Tibial artery (tissue), 4 donors: ENCODE data around the gene ADTRP.

Experiments used
- DNase-seq, 2 donors: peaks; one replicate each; pipeline ENCODE4 v3.0.0-alpha.2; 2019
- H3K27ac ChIP-seq, 2 donors: fragments of 200-600 bp; sonication (generic) in 1 of 2; 1 replicate in 1 of 2; 2 replicates in 1 of 2; pipeline ENCODE4 v1.5.1; 2018 to 2019; ENCODE audit warnings: mild to moderate bottlenecking in 1 of 2
- H3K27me3 ChIP-seq, 2 donors: fragments of 200-600 bp; sonication (generic) in 1 of 2; one replicate each; pipeline versions ENCODE4 v1.5.1 to v1.6.0; 2016 to 2019
- H3K36me3 ChIP-seq, 3 donors: fragments of 200-600 bp; sonication (generic) in 2 of 3; one replicate each; pipeline ENCODE4 v1.5.1; 2016 to 2019; ENCODE audit warnings: mild to moderate bottlenecking in 2 of 3
- H3K4me1 ChIP-seq, 4 donors: fragments of 200-600 bp; sonication (generic) in 2 of 4; 1 replicate in 3 of 4; 2 replicates in 1 of 4; pipeline ENCODE4 v1.5.1; 2016 to 2019
- H3K4me3 ChIP-seq, 2 donors: fragments of 200-600 bp; sonication (generic) in 1 of 2; 1 replicate in 1 of 2; 2 replicates in 1 of 2; pipeline ENCODE4 v1.5.1; 2018 to 2019; ENCODE audit warnings: mild to moderate bottlenecking in 2 of 2
- H3K9me3 ChIP-seq, 3 donors: fragments of 200-600 bp; sonication (generic) in 1 of 3; one replicate each; pipeline ENCODE4 v1.5.1; 2016 to 2019
- intact Hi-C: fragments of 100-400 bp; cut with DNase I; formaldehyde crosslinking; loops from one replicate; pipeline ENCODE4 v1.15.0; 2023; ENCODE audit warnings: low total_unique reads
- TF ChIP-seq, protein P1 (sequence below), 2 experiments: fragments of 200-600 bp in 1 of 2; fragments of 450-650 bp in 1 of 2; IDR thresholded peaks; one replicate each; pipeline ENCODE4 v1.5.1; 2017 to 2019; ENCODE audit warnings: antibody characterized with exemption in 2 of 2, mild to moderate bottlenecking in 1 of 2, moderate library complexity in 1 of 2

Gene ADTRP

DNA sequence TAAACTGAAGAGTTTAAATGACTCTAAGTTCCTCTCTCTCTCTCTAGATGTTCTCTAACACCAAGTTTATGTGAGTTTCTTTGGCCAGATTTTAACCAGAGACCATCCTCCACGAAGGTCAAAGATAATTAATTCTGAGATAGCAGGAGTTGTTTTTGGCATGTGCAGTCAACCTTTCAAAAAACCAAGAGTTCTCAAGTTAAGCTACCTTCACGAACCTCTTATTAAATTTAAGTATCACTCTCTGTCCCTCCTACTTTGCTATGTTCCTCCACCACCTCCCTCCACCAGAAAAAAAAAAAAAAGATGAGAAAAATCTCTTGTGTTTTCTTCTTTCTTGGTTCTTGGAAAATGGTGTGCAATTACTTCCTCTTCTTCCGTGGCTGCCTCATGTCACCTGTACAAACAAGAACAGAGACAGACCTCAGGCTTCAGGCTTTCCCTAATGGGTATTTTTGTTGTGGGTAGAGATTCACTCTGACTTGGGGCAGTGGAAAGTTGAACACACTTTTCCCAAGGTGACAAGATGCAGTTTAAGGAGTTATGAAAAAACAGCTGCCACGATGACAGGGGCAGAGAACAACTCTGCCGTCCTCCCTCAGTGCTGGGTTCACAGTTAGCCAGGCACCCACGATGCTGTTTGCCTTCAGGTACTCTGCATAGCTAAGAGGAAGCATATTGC is 64.3 kb downstream of the ADTRP start:
- H3K9me3 ChIP-seq = no peaks in the 10 kb centered on the region
- intact Hi-C loops = loop anchor here (5.0 kb wide), 1 partner anchor 98 kb away; no protein-coding TSS in a partner anchor
- no peak overlapping the region for H3K27ac ChIP-seq
- H3K4me3 ChIP-seq = no peak overlapping the region
- peaks cover 0 to 37% (median 23%) of the 10 kb centered on the region in 4 donors for H3K4me1 ChIP-seq
- H3K36me3 ChIP-seq = no peaks in the 10 kb centered on the region
- H3K27me3 ChIP-seq = no peaks in the 10 kb centered on the region
- no peak for DNase-seq
- TF ChIP-seq, protein P1, sequence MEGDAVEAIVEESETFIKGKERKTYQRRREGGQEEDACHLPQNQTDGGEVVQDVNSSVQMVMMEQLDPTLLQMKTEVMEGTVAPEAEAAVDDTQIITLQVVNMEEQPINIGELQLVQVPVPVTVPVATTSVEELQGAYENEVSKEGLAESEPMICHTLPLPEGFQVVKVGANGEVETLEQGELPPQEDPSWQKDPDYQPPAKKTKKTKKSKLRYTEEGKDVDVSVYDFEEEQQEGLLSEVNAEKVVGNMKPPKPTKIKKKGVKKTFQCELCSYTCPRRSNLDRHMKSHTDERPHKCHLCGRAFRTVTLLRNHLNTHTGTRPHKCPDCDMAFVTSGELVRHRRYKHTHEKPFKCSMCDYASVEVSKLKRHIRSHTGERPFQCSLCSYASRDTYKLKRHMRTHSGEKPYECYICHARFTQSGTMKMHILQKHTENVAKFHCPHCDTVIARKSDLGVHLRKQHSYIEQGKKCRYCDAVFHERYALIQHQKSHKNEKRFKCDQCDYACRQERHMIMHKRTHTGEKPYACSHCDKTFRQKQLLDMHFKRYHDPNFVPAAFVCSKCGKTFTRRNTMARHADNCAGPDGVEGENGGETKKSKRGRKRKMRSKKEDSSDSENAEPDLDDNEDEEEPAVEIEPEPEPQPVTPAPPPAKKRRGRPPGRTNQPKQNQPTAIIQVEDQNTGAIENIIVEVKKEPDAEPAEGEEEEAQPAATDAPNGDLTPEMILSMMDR (IDR thresholded peaks at IDR 0.05) = no peak

DNA sequence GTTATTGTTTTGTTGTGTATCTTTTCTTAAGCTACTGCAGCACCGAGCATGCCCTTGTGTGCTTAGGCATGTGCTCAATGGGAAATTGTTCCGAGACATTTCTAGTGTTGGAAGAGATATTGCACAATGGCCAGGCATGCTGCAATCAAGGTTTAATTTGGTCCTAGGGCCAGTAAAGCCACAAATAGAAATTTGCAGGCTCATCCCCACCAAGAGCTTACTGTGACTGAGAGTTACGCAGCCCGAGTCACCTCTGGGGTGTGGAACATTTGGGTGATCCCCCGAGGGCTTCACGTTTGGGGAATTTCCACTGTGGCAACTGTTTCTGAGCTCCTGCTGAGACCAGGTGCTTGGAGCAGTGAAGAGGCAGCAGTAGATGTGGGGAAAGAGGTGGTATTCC is 65.8 kb downstream of the ADTRP start:
- Histone ChIP-seq H3K36me3 (no peaks in the 10 kb centered on the region), H3K4me3 (no peak overlapping the region), H3K27me3 (no peaks in the 10 kb centered on the region), H3K9me3 (no peaks in the 10 kb centered on the region), H3K4me1 (peaks cover 0 to 37% (median 23%) of the 10 kb centered on the region in 4 donors), H3K27ac (peak overlapping the region; percentile 31 to 73)
- peak; percentile 50 to 73 for DNase-seq
- intact Hi-C loops = loop anchor here (5.0 kb wide), 1 partner anchor 100 kb away; no protein-coding TSS in a partner anchor
- TF ChIP-seq, protein P1 (IDR thresholded peaks at IDR 0.05) = no peak

DNA sequence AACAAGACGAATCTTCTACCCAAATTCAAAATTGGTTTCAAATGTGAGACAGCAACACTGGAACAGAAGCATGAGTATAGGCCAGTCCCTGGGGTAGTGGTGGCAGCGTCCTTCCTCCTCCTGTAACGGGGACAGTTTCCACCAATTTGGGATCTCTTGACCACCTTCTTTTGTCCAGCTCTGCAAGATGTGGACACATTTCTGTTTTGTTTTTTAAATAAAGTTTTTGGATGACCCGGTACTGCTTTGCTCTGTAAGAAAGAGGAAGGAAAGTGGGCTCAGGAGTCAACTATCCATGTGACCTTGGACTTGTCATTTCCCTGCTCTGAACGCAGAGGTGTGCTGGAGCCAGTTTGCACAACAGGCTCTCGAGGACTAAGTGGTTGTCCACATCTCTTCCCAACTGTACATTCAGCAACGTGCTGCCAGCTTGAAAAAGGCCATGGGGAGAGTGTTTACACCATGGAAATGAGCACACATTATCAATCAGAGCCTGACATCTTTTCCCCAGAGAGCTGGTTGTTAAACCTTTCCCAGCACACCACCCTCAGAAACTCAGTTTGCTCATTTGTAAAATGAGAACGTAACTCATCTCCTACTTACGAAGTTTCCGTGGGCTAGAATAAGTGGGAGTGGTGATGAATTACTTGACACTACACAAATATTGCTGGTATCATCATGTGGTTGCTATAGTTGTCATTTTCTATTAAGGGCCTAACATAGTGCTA is 66.5 kb downstream of the ADTRP start:
- Histone ChIP-seq H3K4me3 (no peak overlapping the region), H3K4me1 (peaks cover 0 to 37% (median 23%) of the 10 kb centered on the region in 4 donors), H3K27ac (peak overlapping the region; percentile 39 to 73), H3K36me3 (no peaks in the 10 kb centered on the region), H3K27me3 (no peaks in the 10 kb centered on the region), H3K9me3 (no peaks in the 10 kb centered on the region)
- intact Hi-C loops = loop anchor here (5.0 kb wide), 1 partner anchor 100 kb away; no protein-coding TSS in a partner anchor
- DNase-seq = no peak
- TF ChIP-seq, protein P1 (IDR thresholded peaks at IDR 0.05) = no peak

DNA sequence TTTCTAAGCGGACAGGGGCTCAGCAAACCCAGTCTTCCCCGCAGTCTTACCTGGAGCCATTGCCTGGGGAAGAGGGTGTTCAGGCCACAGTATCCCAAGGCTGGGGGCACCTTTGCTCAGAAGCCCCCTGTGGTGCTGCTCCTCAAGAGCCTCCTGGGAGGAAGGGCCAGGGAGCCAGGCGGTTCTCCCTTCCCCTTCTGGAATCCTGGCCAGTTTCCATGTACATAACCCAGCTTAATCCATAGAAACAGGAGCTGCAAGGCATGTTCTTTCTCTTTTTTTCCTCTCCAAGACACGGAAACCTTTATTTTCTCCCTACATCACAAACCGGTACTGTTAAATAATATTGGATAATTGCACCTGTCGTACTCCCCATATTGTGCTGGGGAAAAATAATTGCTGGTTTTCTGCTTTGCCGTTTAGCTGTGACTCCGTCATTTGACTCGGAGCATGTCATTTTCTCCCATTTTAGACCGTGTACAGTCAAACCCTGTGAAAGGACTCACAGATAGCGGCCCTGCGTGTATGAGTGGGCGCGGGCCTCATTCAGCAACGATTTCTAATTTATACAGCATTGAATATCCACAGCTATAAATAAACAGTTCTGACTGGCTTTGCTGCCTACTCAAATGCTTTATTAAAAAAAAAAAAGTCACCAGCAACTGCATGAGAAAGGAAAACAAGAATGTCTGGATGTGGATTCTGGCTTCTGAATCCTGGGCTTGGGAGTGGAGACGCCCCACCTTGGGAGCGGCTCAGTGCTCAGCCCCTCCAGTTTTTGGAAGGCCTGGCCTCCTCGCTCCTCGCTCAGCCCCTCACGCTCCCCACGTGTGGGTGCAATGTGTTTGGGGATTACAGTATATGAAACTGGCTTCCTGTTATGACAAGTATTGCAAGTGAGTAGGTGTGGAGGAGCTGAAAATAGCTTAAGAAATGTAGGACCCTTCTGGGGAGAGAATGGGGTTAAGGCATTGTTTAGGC is 67.3 kb downstream of the ADTRP start:
- TF ChIP-seq, protein P1 (IDR thresholded peaks at IDR 0.05) = no peak
- peak overlapping the region in 1 of 2 donors; percentile 1 for H3K4me3 ChIP-seq
- no peaks in the 10 kb centered on the region for H3K9me3 ChIP-seq
- no peaks in the 10 kb centered on the region for H3K36me3 ChIP-seq
- peak overlapping the region; percentile 39 to 73 for H3K27ac ChIP-seq
- peaks cover 0 to 37% (median 23%) of the 10 kb centered on the region in 4 donors for H3K4me1 ChIP-seq
- intact Hi-C loops = loop anchor here (5.0 kb wide), 1 partner anchor 101 kb away; no protein-coding TSS in a partner anchor
- no peak for DNase-seq
- no peaks in the 10 kb centered on the region for H3K27me3 ChIP-seq

DNA sequence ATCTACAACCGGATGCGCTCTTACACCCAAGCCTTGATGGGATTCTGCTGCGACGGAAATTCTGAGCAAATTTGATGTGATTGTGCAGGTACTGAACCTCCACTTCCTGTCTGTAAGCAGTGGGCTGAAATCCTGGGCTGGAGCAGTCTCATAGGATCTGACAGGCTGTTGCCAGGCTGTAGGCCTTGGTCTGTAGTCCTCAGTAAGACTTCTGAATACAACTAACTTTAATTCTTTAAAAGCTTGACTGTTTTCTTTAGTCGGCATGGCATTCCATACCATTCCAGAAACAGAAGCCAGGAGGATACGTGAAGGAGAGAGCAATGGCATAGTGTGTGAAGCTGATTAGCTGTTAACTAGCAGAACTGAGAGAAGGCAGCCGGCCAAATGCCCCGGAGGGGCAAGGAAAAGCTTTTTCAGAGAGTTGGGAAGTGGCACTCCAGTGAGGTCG is 68.3 kb downstream of the ADTRP start:
- no peak for DNase-seq
- H3K4me1 ChIP-seq = peaks cover 0 to 37% (median 23%) of the 10 kb centered on the region in 4 donors
- H3K27ac ChIP-seq = peak overlapping the region; percentile 39 to 73
- H3K27me3 ChIP-seq = no peaks in the 10 kb centered on the region
- intact Hi-C loops = loop anchor here (5.0 kb wide), 1 partner anchor 102 kb away; no protein-coding TSS in a partner anchor
- no peaks in the 10 kb centered on the region for H3K36me3 ChIP-seq
- TF ChIP-seq, protein P1 (IDR thresholded peaks at IDR 0.05) = no peak
- H3K4me3 ChIP-seq = no peak overlapping the region
- H3K9me3 ChIP-seq = no peaks in the 10 kb centered on the region
